HG03175 (cell line): ENCODE results near the gene RNF157.
A peak's percentile ranks its signal among the peaks of the same experiment; 100 is the strongest.

Experiments
- ATAC-seq: cut with Tn5 transposase; IDR thresholded peaks from one replicate; pipeline ENCODE4 v1.9.1; 2021; ENCODE audit warnings: mild to moderate bottlenecking, moderate library complexity; ENCODE audit not compliant: unreplicated experiment

Gene RNF157

GRCh38 chr17:76131692-76132573 lies 108.4 kb downstream of the RNF157 start:
- no peak for ATAC-seq

GRCh38 chr17:76131051-76131691 lies 109.1 kb downstream of the RNF157 start:
- no peak for ATAC-seq

GRCh38 chr17:76130473-76130872 lies 109.8 kb downstream of the RNF157 start:
- ATAC-seq: no peak

- no peak for ATAC-seq
These were observed 114.4 kb downstream of the RNF157 start for GRCh38 chr17:76125922-76126321.

- ATAC-seq: no peak
These were observed 115.0 kb downstream of the RNF157 start for GRCh38 chr17:76125391-76125675.

- ATAC-seq: no peak
These were observed 115.5 kb downstream of the RNF157 start for GRCh38 chr17:76124582-76125390.

- no peak for ATAC-seq
These were observed 116.3 kb downstream of the RNF157 start for GRCh38 chr17:76123749-76124581.

GRCh38 chr17:76123191-76123499 lies 117.1 kb downstream of the RNF157 start:
- no peak for ATAC-seq

- no peak for ATAC-seq
These were observed 117.7 kb downstream of the RNF157 start for GRCh38 chr17:76122431-76123190.

- peak; percentile 16 for ATAC-seq
These were observed 118.3 kb downstream of the RNF157 start for GRCh38 chr17:76121932-76122430.

- no peak for ATAC-seq
These were observed 119.7 kb downstream of the RNF157 start for GRCh38 chr17:76120658-76121008.

GRCh38 chr17:76119409-76120371 lies 120.6 kb downstream of the RNF157 start:
- ATAC-seq: no peak

- no peak for ATAC-seq
These were observed 125.0 kb downstream of the RNF157 start for GRCh38 chr17:76115138-76115754.

- no peak for ATAC-seq
These were observed 128.3 kb downstream of the RNF157 start for GRCh38 chr17:76111956-76112355.

GRCh38 chr17:76107509-76107908 lies 132.8 kb downstream of the RNF157 start:
- ATAC-seq: no peak

GRCh38 chr17:76106703-76107102 lies 133.6 kb downstream of the RNF157 start:
- no peak for ATAC-seq

GRCh38 chr17:76104896-76105231 lies 135.4 kb downstream of the RNF157 start:
- ATAC-seq: no peak

- no peak for ATAC-seq
These were observed 136.0 kb downstream of the RNF157 start for GRCh38 chr17:76104140-76104895.
